HG02970 (cell line): ENCODE measurements around the gene ARPIN.
"Not testable (repeated sequence)": the region's sequence is repeated elsewhere in the genome, so short reads cannot be mapped to it uniquely, and the experiment has no call there.

Source experiments
- ATAC-seq: cut with Tn5 transposase; IDR thresholded peaks from one replicate; pipeline ENCODE4 v1.9.1; 2021; ENCODE audit warnings: mild to moderate bottlenecking, moderate library complexity, moderate number of reproducible peaks; ENCODE audit not compliant: unreplicated experiment, low FRiP score

The ARPIN gene

GRCh38 chr15:89880727-89881126, 32.0 kb downstream of the ARPIN start:
- no peak for ATAC-seq

GRCh38 chr15:89878323-89878722, 34.4 kb downstream of the ARPIN start:
- no peak for ATAC-seq

- no peak for ATAC-seq
Measured at GRCh38 chr15:89877083-89877425, 35.7 kb downstream of the ARPIN start.

- ATAC-seq, result no peak
Measured at GRCh38 chr15:89876396-89877082, 36.2 kb downstream of the ARPIN start.

GRCh38 chr15:89875741-89876140, 37.0 kb downstream of the ARPIN start:
- ATAC-seq, result no peak

GRCh38 chr15:89874926-89875564, 37.7 kb downstream of the ARPIN start:
- ATAC-seq, result no peak

GRCh38 chr15:89870688-89871288, 42.0 kb downstream of the ARPIN start:
- no peak for ATAC-seq

- no peak for ATAC-seq
Measured at GRCh38 chr15:89870006-89870405, 42.7 kb downstream of the ARPIN start.

GRCh38 chr15:89869490-89869889, 43.3 kb downstream of the ARPIN start:
- not testable (repeated sequence) for ATAC-seq

GRCh38 chr15:89864958-89865739, 47.6 kb downstream of the ARPIN start:
- ATAC-seq, result no peak

- ATAC-seq, result no peak
Measured at GRCh38 chr15:89863918-89864317, 48.8 kb downstream of the ARPIN start.

GRCh38 chr15:89860891-89861290, 51.9 kb downstream of the ARPIN start:
- ATAC-seq, result no peak

GRCh38 chr15:89860431-89860830, 52.3 kb downstream of the ARPIN start:
- no peak for ATAC-seq

- ATAC-seq, result no peak
Measured at GRCh38 chr15:89858661-89859458, 53.9 kb downstream of the ARPIN start.

- ATAC-seq, result no peak
Measured at GRCh38 chr15:89857673-89858072, 55.1 kb downstream of the ARPIN start.

- no peak for ATAC-seq
Measured at GRCh38 chr15:89855948-89856347, 56.8 kb downstream of the ARPIN start.

GRCh38 chr15:89854863-89855262, 57.9 kb downstream of the ARPIN start:
- ATAC-seq, result not testable (repeated sequence)

GRCh38 chr15:89852342-89852995, 60.3 kb downstream of the ARPIN start:
- ATAC-seq, result no peak

GRCh38 chr15:89851673-89852341, 60.9 kb downstream of the ARPIN start:
- ATAC-seq, result no peak
